Gastrocnemius medialis (tissue), 4 donors: Measurements from ENCODE around the gene CDK10.

Experiments used
- POLR2A ChIP-seq, 2 donors: fragments of 450-650 bp; IDR thresholded peaks; one replicate each; pipeline ENCODE4 v1.6.1; 2017; ENCODE audit warnings: antibody characterized with exemption in 2 of 2, mild to moderate bottlenecking in 2 of 2, moderate library complexity in 2 of 2
- TF ChIP-seq, protein P1 (sequence below), 5 experiments: fragments of 450-650 bp in 3 of 5; fragments of 200-600 bp in 2 of 5; sonication (generic) in 2 of 5; IDR thresholded peaks in 4 of 5; conservative IDR thresholded peaks in 1 of 5; 1 replicate in 4 of 5; 2 replicates in 1 of 5; pipeline ENCODE4 v1.5.1; 2016 to 2019; ENCODE audit warnings: antibody characterized with exemption in 5 of 5, mild to moderate bottlenecking in 3 of 5, moderate library complexity in 3 of 5

GRCh38 chr16:89736554-89736953 is 50.1 kb downstream of the CDK10 start:
- TF ChIP-seq POLR2A (IDR thresholded peaks at IDR 0.05) = no peak
- TF ChIP-seq, protein P1, sequence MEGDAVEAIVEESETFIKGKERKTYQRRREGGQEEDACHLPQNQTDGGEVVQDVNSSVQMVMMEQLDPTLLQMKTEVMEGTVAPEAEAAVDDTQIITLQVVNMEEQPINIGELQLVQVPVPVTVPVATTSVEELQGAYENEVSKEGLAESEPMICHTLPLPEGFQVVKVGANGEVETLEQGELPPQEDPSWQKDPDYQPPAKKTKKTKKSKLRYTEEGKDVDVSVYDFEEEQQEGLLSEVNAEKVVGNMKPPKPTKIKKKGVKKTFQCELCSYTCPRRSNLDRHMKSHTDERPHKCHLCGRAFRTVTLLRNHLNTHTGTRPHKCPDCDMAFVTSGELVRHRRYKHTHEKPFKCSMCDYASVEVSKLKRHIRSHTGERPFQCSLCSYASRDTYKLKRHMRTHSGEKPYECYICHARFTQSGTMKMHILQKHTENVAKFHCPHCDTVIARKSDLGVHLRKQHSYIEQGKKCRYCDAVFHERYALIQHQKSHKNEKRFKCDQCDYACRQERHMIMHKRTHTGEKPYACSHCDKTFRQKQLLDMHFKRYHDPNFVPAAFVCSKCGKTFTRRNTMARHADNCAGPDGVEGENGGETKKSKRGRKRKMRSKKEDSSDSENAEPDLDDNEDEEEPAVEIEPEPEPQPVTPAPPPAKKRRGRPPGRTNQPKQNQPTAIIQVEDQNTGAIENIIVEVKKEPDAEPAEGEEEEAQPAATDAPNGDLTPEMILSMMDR (IDR thresholded peaks at IDR 0.05 in 4 of 5, conservative IDR thresholded peaks at IDR 0.05 in 1 of 5) = no peak
